ENCODE data around the gene RRM1.
A peak's percentile ranks its signal among the peaks of the same experiment; 100 is the strongest.
"Not testable (repeated sequence)": the region's sequence is repeated elsewhere in the genome, so short reads cannot be mapped to it uniquely, and the experiment has no call there.

RRM1 gene

DNA sequence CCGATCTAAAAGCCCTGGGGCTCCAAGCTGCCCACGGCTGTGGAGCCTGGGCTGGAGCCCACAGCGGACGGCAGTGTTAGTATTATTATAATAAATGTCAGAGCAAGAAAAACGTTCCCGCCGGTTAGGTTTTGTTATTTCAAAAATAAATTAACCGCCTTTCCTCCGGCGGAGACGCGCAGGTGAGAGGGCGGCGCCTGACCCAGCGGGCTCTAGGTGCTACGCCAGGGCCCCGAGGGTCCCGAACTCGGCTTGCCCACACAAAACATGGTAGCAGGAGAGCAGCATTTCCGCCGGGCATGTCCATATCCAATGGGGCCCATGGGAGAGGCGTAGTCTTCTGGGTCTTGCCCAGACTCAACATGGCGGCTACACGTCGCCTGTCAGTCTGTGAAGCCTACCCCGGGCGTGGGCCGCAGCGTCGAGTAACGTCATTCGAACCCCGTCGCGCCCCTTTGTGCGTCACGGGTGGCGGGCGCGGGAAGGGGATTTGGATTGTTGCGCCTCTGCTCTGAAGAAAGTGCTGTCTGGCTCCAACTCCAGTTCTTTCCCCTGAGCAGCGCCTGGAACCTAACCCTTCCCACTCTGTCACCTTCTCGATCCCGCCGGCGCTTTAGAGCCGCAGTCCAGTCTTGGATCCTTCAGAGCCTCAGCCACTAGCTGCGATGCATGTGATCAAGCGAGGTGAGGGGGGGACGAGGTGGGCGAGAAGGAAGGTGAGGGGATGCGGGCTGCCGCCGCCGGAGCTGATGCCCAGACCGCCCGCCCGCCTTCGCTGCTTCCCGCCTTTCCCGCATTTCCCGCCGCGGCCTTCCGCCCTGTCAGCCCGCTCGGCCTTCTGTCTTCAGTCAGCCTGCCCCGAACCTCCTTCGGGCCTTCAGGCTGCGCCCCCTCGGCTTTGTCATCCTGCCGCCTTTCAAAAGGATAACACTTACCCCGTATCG is at the start of gene RRM1:
Gene RRM1, plus strand, starts transcription at position 452 of the 944 bp plus-strand sequence. Its CDS starts 214 bp downstream, at position 666.
- DNase-seq: peak; percentile 76

DNA sequence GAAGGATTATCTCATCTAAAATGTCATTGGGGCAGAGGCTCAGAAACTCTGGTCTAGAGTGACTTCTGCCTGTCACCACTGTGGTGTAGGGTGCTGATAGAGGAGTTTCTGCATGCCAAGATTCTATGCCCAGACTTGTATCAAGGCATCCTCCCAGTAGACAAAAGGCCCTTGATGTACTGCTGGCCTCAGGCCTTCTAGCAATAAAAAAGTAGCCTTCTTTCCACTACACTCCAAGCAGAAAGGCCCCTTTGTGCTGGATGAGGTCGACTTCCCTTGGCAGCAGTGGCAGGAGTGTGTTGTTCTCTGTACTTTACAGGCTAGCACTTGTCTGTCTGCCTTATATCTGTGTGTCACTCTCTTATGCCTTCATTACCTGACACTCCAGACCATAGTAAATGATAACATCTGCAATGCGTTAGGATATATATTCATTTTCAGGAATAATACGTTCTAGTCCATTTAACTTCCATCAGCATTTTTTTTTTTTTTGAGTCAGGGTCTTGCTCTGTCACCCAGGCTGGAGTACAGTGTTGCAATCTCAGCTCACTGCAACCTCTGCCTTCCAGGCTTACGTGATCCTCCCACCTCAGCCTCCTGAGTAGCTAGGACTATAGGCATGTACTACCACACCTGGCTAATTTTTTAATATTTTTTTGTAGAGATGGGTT is 49.5 kb upstream of the RRM1 start:
- DNase-seq: no peak

DNA sequence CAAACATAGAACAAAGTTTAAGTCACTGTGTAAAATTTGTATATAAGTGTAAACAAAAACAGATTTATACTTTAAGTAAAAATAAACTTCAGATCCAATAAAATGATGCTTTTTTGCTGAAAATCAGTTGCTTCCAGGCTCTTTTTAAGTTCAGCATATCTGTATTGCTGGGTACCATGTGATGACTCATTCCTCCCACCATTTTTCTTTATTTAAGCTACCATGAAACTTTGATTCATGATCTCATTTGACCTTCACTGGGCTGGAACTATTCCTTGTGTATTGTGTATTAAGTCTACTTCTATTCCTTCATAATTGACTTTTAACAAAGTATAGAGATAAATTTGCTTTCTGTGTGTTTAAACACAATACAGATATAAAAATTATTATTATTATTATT is 46.3 kb upstream of the RRM1 start:
- DNase-seq: no peak

DNA sequence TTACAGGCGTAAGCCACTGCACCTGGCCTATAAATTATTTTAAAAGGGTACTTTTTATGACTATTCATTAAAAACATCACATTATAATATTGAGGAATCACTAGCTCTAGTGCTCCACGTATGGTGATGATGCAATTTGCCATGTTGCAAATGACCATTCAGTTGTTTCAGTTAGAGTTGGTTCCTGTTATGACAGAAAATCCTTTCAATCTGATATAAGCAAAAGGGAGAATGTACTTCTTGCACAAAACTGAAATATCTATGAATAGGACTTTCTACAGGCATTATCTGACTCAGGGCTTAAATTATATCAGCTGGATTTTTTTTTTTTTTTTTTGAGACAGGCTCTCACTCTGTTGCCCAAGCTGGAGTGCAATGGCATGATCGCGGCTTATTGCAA is 45.6 kb upstream of the RRM1 start:
- no peak for DNase-seq

GRCh38 chr11:4050138-4050537 is 44.5 kb upstream of the RRM1 start:
- no peak for DNase-seq

DNA sequence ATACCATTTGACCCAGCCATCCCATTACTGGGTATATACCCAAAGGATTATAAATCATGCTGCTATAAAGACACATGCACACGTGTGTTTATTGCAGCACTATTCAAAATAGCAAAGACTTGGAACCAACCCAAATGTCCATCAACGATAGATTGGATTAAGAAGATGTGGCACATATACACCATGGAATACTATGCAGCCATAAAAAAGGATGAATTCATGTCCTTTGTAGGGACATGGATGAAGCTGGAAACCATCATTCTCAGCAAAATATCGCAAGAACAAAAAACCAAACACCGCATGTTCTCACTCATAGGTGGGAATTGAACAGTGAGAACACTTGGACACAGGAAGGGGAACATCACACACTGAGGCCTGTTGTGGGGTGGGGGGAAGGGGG is 41.4 kb upstream of the RRM1 start:
- DNase-seq: not testable (repeated sequence)

DNA sequence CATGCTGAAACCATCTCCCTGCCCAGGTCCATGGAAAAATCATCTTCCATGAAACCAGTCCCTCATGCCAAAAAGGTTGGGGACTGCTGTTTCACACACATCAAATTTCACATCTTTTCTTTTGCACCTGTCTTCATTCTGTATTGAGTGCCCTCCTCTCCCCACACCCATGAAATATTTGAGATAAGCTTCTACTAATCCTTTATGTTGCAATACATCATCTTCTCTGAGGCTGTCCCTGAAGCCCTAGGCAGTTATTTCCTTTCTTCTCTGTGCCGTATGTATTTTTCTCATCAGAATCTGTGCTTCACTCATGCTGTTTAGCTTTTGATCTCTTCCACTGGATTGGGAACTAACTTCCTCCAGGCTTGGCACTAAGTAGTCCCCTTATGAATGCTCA is 40.0 kb upstream of the RRM1 start:
- DNase-seq: no peak

- DNase-seq: no peak
These were observed 35.2 kb upstream of the RRM1 start for GRCh38 chr11:4059424-4059823.

GRCh38 chr11:4060182-4060923 is 34.2 kb upstream of the RRM1 start:
- DNase-seq: no peak

DNA sequence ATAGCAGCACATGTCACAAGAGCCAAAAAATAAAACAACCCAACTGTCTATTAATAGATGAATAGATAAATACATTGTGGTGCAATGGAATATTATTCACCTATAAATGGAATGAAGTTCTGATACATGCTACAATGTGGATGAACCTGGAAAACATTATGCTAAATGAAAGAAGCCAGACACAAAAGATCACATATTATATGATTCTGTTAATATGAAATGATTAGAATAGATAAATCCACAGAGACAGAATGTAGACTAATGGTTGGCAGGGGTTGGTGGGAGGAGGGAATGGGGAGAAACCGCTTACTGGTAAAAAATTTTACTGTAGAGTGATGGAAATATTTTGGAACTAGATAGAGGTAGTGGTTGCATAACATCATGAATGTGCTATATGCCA is 32.9 kb upstream of the RRM1 start:
- DNase-seq: no peak

- no peak for DNase-seq
These were observed 31.3 kb upstream of the RRM1 start for GRCh38 chr11:4063348-4063747.

DNA sequence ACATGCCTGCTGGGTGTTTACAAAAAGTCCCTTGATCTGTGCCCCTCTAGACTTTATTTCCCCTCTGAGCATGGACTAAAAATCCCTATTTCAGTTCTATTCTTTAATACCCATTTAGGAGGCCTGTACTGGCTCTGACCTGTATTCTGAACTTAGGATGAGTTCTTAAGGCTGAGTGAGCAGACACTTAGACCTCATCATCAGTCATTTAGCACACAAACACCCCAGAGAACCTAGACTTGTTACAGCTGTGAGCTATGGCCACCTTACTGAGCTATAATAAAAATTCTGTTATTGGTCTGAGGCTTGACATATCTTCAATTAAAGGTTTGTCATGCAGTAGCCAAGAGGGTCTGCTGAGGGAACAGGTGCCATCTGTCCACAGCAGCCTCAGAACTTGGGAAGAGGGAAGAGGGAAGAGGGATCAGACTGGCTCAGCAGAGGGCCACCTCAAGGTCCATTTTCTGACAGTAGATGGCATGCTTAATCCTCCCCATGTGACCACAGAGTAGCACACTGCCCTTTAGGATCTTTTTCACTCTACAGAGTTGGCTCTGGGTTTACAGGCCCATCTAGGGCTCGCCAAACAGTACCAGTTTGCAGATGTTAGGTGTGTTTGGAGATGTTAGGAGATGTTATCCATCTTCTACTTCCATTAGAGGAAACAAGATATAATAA is 30.2 kb upstream of the RRM1 start:
- DNase-seq: no peak

DNA sequence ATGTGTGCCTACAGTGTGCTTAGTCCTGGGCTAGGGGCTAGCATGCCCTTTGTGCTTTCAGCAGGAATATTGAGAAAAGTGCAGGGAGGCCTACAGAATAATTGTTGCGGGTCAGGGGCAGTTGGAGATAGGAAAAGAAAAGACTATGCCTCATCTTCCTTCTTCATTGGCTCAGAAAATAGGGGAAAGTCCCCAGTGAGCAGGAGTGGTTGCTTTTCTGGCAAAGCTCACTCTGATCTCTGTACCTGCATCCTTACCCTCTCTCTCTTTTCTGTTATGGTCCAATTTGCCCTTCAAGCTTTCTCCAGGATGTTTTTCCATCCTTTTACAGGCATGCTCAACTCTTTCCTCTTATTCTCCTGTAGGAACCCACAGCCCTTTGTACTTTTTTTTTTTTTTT is 29.5 kb upstream of the RRM1 start:
- DNase-seq: no peak

DNA sequence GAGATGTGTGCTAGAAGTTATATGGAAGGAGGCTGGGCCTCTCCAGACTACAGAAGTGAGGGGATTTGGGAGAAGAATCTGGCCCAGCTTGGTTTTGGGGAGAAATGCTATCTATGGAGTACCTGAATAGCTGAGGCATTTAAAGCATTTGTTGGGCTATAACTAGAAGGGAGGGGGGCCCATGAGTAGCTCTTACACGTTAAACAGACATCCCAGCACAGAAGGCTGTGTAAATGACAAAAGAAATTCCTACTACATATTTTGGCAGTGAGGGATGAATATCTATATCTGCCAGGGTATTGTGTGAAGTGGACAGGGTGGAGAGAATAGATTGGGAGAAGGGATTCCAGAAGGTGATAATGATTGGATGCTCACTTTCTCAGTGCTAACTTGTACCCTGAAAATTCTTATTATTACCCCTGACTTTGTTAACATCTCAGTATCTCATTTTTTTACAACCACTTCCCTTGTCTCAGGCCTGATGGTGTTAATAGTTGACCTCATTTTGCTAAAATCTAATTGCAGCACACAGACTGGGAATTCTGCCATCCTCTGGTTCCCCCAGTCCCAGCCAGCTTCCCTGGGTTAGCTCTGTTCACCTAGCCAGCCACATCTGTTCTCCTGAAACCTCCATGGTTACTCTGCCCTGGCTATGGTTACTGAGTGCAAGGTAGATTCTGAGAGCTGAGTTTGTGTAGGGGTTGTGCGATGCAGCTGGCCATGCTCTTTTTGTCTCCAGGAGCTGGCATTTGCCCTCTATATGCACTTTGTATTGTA is 28.8 kb upstream of the RRM1 start:
- no peak for DNase-seq

DNA sequence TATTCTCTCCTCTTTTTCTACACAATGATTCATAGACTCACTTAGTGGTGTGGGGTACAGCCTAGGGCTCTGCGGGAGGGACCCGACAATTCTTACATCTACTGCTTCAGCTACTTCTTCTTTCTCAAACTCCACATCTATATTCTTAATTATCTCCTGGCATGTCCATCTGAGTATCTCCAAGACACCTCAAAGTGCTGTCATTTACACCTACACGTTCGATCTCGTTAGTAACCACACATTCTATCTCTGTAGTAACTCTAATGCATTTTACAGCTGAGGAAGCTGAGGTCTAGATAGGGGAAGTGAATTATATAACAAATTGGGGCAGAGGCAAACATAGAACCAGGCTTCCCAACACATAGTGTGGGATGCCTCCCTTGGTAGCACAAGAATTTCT is 27.7 kb upstream of the RRM1 start:
- DNase-seq: no peak

DNA sequence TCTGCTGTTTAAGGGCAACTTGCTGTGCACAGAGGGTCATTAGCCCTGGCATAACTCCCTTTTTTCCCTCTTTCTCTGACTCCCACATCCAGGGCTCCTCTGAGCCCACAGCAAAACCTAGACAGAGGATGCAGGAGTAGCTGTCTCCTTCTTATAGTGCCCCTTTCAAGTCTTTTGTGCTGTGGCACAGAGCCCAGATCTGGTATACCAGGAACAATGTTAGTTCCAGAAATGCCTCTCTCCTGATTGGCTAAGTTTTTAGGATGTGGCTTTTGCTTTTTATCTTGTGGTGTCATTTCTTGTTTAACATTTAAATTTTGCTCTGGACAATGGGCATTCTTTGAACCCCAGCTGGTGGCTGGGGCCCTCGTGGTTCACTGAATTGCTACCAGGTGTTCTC is 25.6 kb upstream of the RRM1 start:
- DNase-seq: no peak

DNA sequence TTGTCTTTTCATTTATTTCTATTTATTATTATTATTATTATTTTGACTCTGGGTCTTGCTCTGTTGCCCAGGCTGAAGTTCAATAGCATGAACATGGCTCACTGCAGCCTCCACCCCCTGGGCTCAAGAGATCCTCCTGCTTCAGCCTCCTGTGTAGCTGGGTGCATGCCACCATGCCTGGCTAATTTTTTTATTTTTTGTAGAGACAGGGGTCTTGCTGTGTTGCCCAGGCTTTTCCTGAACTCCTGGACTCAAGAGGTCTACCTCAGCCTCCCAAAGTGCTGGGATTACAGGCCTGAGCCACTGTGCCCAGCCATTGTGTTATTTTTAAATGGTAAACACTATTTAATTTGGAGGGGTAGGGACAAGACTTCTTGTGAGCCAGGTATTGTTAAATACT is 23.3 kb upstream of the RRM1 start:
- no peak for DNase-seq

GRCh38 chr11:4071914-4072313 is 22.7 kb upstream of the RRM1 start:
- DNase-seq: no peak

GRCh38 chr11:4072668-4073285 is 21.8 kb upstream of the RRM1 start:
- DNase-seq: peak; percentile 65

DNA sequence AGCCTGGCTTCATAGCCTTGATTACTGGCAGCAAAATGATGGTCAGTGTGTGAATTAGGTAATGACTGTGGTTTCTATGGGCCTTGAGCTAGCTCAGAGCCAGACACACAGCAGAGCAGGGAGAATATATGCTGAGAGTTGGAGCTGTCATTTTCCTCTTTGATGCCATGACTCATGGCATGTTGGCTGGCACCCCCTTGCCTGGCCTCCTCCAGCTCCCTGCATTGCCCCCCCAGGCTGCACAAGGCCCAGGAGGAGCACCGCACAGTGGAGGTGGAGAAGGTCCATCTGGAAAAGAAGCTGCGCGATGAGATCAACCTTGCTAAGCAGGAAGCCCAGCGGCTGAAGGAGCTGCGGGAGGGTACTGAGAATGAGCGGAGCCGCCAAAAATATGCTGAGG is 20.3 kb upstream of the RRM1 start:
- DNase-seq: no peak

DNA sequence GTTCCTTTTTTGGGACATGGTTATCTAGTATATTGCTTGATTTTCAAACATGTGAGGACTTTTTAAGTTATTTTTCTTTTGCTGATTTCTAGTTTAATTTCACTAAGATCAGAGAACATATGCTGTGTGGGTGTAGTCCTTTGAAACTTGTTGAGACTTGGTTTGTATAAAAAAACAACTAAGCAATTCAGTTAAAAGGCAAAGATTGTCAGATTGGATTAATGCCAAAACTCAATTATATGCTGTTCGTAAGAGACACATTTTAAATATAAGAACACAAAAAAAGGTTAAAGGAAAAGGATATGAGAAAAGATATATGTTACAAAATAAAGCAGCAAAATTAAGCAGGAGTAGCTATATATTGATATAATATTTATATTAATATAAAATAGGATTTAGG is 17.8 kb upstream of the RRM1 start:
- DNase-seq: no peak

DNA sequence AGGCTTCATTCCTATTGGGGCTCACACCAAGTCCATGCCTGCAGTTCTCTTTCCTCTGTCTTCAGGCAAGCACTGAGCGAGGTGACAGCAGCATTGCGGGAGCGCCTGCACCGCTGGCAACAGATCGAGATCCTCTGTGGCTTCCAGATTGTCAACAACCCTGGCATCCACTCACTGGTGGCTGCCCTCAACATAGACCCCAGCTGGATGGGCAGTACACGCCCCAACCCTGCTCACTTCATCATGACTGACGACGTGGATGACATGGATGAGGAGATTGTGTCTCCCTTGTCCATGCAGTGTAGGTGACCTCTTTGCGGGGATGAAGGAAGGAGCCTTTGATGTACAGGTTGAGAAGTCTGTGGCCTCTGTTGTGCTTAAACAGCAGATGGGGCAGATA is 11.4 kb upstream of the RRM1 start:
- no peak for DNase-seq

Data from NCI-H1417 treated with DMSO at 0.1 percent for 48 hours (cell line).